NCI-H2171 (cell line): ENCODE results near the gene NUDT3.
"Not testable (repeated sequence)": the region's sequence is repeated elsewhere in the genome, so short reads cannot be mapped to it uniquely, and the experiment has no call there.

Experiments
- DNase-seq: peaks from one replicate; lab custom pipeline; 2025; lab: John Stamatoyannopoulos, UW

The NUDT3 gene

DNA sequence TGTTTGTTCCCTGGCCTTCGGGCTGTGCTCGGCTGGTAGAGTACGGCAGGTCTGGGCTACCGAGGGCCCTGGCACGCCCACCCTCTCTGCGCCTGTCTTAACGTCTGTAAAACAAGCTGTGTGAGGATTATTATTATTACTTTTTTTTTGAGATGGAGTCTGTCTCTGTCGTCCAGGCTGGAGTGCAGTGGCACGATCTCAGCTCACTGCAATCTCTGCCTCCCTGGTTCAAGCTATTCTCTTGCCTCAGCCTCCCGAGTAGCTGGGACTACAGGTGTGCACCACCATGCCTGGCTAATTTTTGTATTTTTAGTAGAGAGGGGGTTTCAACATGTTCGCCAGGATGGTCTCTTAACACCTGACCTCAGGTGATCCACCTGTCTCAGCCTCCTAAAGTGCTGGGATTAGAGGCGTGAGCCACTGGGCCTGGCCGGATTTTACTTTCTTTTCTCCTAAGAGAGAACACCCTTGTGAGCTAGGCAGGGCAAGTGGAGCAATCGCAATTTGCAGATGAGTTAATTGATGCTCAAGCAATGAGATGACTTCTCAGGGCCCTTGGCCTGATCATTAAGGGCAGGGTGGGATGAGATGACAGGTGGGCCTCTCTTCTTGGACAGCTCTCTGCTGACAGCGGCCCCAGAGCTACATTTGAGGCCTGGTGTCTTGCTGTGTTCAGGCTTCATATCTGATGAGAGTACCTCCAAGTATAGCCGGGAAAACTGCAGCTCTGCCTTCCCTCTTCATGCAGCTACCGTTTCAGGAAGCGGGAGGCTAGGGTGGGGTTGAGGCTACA is 142.8 kb downstream of the NUDT3 start:
- DNase-seq: no peak

DNA sequence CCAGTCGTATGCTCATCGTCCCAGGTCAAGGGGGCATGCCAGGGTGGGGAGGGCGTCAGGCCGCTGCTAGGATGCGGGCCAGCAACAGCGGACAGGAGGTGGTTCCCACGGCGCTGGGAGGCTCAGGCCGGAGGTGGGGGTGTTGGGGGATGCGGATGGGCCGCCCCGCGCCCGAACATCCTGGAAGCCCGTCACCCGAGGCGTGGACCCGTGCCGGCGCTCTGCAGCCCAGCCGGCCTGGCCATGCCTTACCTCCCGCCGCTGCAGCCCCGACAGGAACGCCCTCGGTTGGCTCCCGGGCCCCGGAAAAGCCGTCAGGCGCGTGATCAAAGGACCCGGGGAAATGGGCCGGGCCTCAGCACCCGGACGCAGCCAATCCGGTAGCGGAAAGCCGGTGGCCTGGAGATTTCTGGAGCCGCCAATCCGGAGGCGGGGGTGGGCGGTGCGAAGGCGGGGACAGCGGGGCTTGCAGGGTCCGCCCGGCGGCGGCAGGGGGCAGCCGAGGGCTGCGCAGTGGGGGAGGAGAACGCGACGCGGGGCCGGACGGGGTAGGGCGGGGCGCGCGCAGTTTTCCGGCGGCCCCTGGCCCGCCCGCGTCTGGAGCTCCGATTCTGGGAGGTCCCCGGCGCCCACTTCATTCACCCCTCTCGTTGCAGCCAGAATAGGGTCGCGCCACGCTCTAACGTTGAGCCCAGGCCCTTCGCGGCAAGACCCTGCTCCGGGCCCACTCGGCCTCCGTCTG is 143.6 kb downstream of the NUDT3 start, which contains the start of gene SMIM29:
SMIM29 (minus strand) TSS at position 280 of the 742 bp plus-strand sequence. CDS start 1,215 bp downstream, outside the sequence.
- peak; percentile 95 for DNase-seq

DNA sequence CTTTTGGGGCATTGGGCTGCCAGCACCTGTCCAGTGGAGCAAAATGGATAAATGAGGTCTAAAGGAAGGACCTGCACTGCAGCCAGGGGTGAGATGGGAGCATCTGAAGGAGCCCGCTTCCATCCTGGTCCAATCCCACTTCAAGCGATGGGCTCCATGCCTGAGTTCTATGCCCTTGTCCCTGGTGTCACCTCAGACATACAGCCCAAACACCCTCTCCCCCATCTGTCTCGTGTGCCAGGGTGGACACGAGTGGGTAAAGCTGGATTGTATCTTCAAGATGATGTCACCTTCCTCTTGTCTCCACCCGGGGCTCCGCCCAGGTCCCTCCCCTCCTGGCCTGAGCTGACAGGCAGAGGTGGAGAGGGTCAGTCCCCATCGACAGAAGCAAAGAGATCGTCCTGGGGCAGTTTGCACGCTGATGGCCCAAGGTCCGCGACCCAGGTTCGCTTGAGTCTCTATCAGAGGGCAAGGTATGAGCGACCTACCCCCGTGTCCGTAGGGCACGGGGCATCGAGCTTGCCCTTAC is 144.2 kb downstream of the NUDT3 start:
- no peak for DNase-seq

DNA sequence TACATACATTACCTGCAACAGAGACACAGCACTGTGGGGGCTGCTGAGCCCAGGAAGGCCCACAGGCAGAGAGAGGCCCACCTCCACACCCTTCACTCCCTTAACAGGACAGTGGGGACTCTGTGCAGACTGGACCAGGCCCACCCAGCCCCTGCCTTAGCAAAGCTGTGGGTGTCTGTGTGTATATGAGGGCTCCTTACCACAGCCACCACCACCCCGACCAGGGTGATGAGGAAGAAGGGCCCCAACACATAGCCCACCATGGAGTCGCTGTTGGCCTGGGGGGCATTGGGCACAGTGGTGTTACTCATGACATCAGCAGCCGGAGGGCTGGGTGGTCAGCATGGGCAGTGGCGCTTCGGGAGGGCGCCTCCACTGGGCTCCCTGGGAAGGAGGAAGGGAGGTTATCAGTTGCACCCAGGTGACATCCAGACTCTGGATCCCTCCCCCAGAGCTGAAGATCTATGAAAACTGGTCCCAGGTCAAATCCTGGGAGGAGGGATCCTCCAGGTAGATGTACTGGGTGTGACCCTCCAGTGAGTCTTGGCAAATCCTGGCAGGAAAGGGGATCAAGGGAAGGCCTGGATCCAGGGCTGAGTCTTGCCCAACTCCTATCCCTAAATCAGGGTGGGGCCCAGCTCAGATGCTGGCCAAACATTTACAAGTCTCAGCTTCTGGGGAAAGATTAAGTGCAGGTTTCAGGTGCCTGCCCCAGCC is 144.8 kb downstream of the NUDT3 start:
- DNase-seq: no peak

DNA sequence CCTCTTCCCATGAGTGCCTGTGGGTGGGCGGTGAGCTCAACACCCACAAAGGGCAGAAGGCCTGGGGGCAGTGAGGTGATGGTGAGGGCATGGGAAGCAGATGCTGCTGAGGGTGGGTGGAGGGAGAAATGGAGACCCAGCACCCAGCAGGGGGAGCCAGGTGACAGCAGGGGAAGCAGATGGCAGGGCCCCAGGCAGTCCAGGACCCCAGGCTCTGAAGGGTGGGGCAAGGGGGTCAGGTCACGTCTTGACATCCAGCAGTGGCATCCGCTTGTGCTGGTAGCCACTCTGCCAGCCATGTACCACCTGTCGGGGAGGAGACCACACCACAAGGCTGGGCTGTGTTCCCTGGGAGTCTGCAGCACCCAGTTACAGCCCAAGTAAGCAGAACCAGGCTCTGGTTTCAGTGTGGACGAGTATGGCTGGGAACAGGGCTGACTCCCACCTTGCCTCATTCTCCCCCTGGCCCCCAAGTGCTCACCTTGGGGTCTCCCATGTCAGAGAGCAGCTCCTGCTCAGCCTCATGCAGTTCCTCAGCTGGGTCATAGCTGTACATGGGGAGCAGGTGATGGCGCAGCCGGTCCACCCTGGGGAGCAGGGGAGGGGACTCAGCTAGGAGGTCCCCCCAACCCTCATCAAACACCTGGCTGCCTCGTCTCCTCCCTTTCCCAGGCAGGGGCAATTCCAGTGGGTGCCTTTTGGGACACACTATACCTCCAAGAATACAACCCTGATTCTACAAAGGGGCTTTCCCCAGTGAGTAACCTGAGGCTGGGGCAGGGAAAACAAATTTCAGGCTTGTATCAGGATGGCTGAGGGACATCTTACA is 145.7 kb downstream of the NUDT3 start:
- peak; percentile 83 for DNase-seq

DNA sequence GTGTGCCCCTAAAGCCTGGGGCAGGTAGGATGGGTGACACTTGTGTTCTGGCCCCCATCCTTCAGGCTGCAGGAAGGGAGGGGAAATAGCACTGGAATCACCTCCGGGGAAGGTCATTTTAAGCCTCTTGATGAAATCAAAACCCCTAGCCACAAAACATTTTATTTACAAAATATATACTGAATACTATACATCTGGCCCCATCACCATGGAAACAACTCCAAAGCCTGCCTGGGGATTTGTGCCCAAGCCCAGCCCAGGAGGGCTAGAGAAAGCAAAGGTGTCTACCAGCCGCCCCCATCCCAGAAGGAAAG is 146.3 kb downstream of the NUDT3 start:
- no peak for DNase-seq

DNA sequence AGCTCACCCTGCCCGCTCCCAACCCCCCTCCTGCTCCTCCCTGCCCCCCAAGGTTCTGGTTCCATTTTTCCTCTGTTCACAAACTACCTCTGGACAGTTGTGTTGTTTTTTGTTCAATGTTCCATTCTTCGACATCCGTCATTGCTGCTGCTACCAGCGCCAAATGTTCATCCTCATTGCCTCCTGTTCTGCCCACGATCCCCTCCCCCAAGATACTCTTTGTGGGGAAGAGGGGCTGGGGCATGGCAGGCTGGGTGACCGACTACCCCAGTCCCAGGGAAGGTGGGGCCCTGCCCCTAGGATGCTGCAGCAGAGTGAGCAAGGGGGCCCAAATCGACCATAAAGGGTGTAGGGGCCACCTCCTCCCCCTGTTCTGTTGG is 146.7 kb downstream of the NUDT3 start:
- not testable (repeated sequence) for DNase-seq

DNA sequence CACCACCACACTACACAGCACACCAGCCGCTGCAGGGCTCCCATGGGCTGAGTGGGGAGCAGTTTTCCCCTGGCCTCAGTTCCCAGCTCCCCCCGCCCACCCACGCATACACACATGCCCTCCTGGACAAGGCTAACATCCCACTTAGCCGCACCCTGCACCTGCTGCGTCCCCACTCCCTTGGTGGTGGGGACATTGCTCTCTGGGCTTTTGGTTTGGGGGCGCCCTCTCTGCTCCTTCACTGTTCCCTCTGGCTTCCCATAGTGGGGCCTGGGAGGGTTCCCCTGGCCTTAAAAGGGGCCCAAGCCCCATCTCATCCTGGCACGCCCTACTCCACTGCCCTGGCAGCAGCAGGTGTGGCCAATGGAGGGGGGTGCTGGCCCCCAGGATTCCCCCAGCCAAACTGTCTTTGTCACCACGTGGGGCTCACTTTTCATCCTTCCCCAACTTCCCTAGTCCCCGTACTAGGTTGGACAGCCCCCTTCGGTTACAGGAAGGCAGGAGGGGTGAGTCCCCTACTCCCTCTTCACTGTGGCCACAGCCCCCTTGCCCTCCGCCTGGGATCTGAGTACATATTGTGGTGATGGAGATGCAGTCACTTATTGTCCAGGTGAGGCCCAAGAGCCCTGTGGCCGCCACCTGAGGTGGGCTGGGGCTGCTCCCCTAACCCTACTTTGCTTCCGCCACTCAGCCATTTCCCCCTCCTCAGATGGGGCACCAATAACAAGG is 147.3 kb downstream of the NUDT3 start:
- not testable (repeated sequence) for DNase-seq

DNA sequence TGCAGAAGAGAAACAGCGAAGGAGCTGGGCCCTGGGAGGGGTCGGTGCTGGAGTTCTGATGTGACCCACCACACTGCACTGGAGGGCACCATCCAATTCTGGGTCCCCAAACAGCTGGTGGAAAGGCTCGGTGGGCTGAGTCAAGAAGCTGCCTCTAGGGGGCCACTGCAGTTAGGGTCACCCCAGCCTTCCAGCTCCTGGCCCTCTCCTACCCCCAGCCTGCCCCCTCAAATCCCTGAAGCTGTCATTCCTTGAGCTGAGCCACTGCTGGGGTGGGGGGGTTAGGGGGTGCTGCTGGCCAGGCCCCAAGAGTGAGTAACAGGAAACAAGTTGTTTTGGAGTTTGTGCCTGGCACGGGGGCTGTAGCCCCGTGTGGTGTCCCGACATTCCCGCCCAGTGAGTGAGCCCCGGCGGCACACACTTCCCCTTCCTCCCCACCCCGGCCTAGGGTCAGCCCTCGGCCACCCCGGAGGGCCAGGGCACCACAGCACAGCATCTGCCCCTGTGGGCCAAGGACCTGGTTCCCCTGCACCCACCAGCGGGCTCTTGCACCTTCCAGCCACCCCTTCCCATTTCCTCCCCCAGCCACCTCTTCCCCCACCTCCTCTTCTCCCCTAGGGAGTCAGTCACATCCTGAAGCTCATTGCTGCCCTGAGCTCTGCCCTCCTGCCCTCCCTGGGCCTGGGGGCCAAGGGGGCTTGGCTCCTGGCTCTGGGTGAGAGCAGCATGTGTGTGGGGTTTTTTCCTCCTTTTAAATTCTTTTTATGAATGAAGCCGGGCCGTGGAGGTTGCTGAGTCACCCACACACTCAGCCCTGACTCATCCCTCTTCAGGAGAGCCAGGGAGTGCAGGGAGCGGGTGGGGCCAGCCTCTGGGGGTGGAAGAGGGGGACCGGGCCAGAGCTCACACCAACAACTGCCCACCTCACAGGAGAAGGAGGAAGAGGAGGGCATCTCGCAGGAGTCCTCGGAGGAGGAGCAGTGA is 148.3 kb downstream of the NUDT3 start:
- no peak for DNase-seq

DNA sequence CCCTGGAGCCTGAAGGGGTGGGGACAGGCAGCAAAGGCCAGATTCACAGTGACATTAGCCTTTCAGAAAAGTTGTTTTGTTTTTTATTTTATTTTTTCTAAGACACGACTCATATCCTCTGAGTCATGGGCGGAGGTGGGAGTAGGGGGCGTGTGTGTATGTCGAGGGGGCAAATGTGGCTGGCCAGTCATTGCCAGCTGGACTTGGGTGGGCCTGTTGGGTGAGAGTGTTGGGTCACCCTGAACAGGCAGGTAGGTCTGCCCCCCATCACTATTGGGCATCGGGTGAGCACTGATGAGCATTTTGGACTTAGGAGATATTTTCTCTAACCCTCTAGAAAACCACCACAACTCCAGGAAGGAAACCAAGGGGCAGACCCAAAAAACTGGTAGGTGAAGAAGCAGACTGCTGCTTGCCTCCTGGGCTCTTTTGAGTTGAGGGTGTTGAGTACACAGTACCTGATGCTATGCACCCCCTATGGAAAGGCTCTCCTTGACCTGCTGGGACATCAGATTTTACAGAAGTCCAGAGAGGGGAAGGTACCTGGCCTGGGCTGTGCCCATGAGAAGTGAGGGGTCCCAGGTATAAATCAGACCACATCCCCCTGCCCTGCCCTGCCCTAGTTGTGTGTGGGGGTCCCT is 149.2 kb downstream of the NUDT3 start:
- DNase-seq: no peak

DNA sequence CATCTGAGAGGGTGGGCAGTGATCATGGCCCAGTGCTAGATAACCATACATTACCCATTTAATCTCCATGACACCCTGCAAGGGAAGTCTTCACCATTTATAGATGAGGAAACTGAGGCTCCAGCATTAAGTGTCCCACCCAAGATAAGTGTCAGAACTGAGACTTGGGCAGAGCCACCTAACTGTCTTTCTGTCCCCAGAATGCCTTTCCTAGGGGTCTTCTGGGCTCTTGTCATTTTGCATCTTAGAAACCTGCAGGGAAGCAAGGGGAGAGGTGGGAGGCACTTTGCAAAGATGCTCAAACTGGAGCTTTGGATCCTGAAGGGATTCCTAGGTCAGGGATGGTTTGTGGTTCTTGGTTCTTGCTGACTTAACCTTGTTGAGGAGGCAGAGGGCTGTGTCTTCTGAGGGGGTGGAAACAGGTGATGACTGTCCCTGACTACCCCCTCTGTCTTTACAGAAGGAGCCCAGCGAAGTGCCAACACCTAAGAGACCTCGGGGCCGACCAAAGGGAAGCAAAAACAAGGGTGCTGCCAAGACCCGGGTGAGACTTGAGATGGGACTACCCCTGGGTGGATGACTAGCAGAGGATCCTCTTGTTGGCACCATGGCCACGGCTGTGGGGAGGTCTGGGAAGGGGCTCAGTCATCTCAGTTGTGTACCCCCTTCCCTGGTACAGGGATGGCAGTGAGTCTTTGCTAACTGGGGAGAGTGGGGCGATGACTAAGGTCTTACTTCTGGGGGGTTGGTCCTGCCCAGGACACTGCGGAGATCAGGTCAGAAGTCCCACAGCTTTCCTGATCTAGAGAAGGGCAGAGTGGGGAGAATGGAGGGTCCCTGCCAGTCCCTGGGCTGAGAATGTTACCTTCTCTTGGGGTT is 150.0 kb downstream of the NUDT3 start:
- DNase-seq: no peak

DNA sequence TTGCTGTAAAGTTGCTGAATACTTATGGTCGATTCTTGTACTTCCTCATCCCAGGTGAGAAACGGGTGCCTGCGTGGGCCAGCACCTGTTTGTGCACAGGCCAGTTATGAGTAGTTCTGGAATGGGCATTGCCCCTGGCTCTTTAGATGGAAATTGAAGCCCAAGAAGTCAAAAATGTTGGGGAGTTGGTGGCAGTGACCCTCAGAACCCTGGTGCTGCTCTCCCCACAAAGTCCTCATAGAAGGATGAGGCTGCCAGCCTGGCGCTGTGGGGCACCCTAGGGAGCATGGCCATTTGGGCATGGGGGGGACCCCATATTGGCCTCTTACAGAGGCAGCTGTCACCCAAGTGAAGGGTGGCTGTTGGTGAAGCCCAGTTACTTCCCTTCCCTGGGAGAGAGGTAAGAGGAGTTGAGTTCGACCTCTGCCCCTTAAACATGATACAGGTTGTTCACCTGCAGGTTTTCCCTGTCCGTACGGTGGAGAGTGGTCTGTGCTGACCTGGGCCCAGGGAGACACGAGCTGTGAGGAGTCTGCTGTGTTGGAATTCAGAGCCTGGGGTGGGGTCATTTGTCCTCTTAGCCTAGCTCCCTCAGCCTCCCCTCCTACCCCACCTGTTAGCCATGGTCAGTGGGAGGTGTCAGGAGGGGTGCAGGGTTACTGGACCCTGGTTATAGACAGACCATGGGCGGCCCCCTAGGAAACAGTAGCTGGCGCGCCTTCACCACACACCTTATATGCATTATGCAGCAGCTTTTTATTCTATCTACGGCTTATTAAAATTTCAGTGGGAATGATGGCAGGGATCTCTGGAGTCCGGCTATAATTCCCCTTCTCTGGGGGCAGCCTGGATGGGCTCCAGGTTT is 150.9 kb downstream of the NUDT3 start:
- DNase-seq: no peak

DNA sequence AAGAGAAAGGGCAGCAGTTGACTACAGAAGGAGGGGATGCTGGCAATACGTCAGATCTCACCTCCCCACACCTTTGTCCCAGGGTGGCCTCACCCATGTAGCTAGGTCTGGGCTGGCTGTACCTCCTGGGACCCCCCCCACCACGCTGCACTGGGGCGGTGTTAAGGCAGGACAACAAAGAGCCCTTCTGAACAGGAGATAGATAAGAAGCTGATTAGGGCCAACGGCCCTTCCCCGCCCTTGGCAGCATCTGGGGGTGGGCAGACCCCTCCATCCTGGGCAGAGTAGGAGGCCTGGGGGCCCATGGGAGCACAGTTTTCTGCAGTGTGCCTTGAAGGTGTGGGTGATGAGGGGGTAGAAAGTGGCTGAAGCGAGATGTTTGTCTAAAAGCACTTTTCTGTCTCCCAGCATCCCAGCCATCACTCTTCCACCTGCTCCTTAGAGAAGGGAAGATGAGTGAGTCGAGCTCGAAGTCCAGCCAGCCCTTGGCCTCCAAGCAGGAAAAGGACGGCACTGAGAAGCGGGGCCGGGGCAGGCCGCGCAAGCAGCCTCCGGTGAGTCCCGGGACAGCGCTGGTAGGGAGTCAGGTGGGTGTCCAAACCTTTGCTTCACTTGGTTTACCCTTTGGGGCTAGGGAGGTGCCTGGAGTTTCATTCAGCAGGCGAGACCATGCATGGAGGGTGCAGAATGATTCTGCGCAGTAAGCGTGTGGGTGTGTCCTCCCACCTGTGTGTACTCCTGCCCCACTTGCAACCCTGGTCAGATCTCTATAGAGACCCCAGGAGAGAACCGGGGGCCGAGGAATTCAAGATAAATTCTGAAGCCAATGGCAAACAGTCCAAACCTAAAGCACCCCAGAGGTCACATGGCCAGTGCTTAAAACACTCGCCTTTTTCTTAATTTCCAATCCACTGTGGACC is 151.9 kb downstream of the NUDT3 start:
- no peak for DNase-seq

DNA sequence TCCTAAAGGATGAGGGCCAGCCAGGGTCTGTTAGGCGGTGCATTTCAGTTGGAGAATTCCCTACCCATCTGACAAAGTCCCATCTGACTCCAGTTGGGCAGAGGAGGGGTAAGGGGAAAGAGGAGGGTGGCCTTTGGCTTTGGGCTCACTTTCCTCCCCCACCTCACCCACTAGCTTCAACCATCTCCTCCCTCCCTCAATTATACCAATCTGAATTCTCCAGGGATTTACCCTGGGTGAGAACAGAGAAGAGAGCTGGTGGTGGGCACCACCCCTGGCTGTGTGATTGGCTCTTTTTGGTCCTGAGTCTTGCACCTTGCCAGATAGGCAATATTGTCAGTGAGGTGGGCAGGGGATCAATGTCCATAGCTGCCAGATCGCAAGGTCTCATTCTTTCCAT is 152.6 kb downstream of the NUDT3 start:
- DNase-seq: no peak

DNA sequence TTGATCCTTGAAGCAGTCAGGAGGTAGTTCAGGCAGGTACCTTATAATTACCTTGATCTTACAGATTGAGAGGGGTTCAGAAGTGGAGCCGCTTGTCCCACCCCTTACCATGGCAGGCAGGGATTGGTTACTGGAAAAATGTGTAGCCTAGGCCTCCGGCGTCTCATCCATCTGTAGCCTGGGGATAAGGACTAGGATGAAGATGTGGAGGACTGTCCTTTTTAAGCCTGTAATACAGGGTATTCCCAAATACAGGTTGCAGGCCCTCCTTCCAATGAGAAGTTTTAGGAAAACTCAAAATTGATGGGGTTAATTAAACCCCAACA is 153.0 kb downstream of the NUDT3 start:
- DNase-seq: no peak
